ENCODE measurements around the gene GPR15LG. TPM values are rescaled to one million over a fixed set of nuclear protein-coding genes. Genes with fewer than 3 reads are reported as not detected.

GPR15LG gene
- total RNA-seq, 1 experiment from 2014 or later, result not detected

GRCh38 chr10:84204610-84205009 lies 31.0 kb downstream of the GPR15LG start (continued):
- TF ChIP-seq ZBTB33 (IDR thresholded peaks at IDR 0.05; ENCODE audit: extremely low read depth, insufficient replicate concordance, low read length), result no peak
- TF ChIP-seq FOSL1 (IDR thresholded peaks at IDR 0.05; ENCODE audit: low read depth), result no peak
- TF ChIP-seq RAD21 (IDR thresholded peaks at IDR 0.05; ENCODE audit: low read depth), result no peak
- no peak for TF ChIP-seq REST (IDR thresholded peaks at IDR 0.05; ENCODE audit: low read depth)
- TF ChIP-seq JUND (IDR thresholded peaks at IDR 0.05), result no peak

GRCh38 chr10:84205049-84205852 lies 31.6 kb downstream of the GPR15LG start:
- H3K27me3 ChIP-seq (ENCODE audit: insufficient read depth, low read length), result peaks cover 19% of the 10 kb centered on the region
- ChIA-PET CTCF (interaction anchor here (1.0 to 1.7 kb wide), 4 partner anchors 14 to 66 kb away, joined by 3 to 5 read pairs (median 4); partner anchors contain the start of gene GHITM), POLR2A (no interaction called here)

More at GRCh38 chr10:84205049-84205852, 31.6 kb downstream of the GPR15LG start:
- BruUV-seq (replicated peaks), result no TSS peak
- H3K79me2 ChIP-seq (ENCODE audit: insufficient read depth, low read length), result no peaks in the 10 kb centered on the region
- H3K9me2 ChIP-seq (ENCODE audit: insufficient read depth), result no peaks in the 10 kb centered on the region
- no peaks in the 10 kb centered on the region for H4K20me1 ChIP-seq (ENCODE audit: insufficient read depth)
- TF ChIP-seq CEBPB (IDR thresholded peaks at IDR 0.05; ENCODE audit: low read depth) (no peak), SIN3A (IDR thresholded peaks at IDR 0.05; ENCODE audit: low read depth) (no peak), MAX (IDR thresholded peaks at IDR 0.05) (no peak), EZH2 (IDR thresholded peaks at IDR 0.05) (no peak), RAD21 (IDR thresholded peaks at IDR 0.05; ENCODE audit: low read depth) (peak; percentile 74), CTCF (IDR thresholded peaks at IDR 0.05 in 2 of 3, conservative IDR thresholded peaks at IDR 0.05 in 1 of 3; ENCODE audit: borderline replicate concordance in 1 of 3, insufficient read depth in 1 of 3, low read depth in 2 of 3, low read length in 2 of 3) (peak; percentile 69 to 95 (median 86); a peak in 5 of 6 replicates), EGR1 (IDR thresholded peaks at IDR 0.05; ENCODE audit: low read depth) (no peak)
- H3K4me2 ChIP-seq (ENCODE audit: low read length), result no peak overlapping the region
- ATAC-seq, result peak; percentile 90
- no peaks in the 10 kb centered on the region for H3K9me3 ChIP-seq (ENCODE audit: control insufficient read depth in 1 of 2, insufficient read depth in 1 of 2, low read depth in 1 of 2, low read length in 2 of 2)
- H2AFZ ChIP-seq (ENCODE audit: low read depth, low read length, poor library complexity, severe bottlenecking), result no peak overlapping the region
- H3K27ac ChIP-seq (ENCODE audit: low read depth, low read length), result no peak overlapping the region
- H3K4me1 ChIP-seq (ENCODE audit: control insufficient read depth in 1 of 2, insufficient read depth in 2 of 2, low read length in 2 of 2), result no peaks in the 10 kb centered on the region
- RAD21 ChIA-PET (ENCODE audit: low non-redundant PET in 1 of 2, low total read pairs in 2 of 2, uncharacterized antibody in 2 of 2, unreplicated experiment in 2 of 2), result no interaction called here
- no peaks in the 10 kb centered on the region for H3K36me3 ChIP-seq (ENCODE audit: control insufficient read depth in 1 of 2, insufficient read depth in 2 of 2, low read length in 2 of 2)
- no peak overlapping the region for H3K9ac ChIP-seq (ENCODE audit: low read length)
- no peak overlapping the region for H3K4me3 ChIP-seq (replicated peaks in 1 of 2; ENCODE audit: low read depth in 1 of 2, low read length in 2 of 2)
- peak; percentile 37 for DNase-seq (ENCODE audit: low read depth, low spot score)
- intact Hi-C loops (cut with micrococcal nuclease), result loop anchor here (1.0 kb wide), 2 partner anchors 57 to 79 kb away; no protein-coding TSS in a partner anchor
